Measurements from ENCODE around the gene SUPT20H.
"Not testable (repeated sequence)": the region's sequence is repeated elsewhere in the genome, so short reads cannot be mapped to it uniquely, and the experiment has no call there.

Gene SUPT20H

GRCh38 chr13:37069597-37070103, 10.2 kb upstream of the SUPT20H start:
- no peak for DNase-seq

DNA sequence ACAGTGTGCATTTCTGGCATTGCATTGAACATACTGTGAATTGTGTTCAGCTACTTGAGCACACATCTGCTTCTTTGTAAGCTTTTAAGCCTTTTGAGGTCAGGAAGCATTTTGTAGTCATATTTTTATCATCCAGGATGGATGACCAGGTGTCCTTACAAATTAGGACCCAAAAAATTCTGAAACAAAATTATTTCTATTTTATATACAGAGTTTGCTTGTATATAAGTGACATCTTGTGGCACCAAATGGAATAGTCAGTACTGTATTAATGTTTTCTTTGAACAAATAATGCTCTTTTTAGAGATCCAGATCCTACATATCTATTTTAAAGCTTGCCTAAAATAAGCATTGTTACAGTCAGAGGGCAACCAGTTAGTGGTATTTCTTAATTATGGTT, 9.5 kb upstream of the SUPT20H start:
- DNase-seq, result no peak

DNA sequence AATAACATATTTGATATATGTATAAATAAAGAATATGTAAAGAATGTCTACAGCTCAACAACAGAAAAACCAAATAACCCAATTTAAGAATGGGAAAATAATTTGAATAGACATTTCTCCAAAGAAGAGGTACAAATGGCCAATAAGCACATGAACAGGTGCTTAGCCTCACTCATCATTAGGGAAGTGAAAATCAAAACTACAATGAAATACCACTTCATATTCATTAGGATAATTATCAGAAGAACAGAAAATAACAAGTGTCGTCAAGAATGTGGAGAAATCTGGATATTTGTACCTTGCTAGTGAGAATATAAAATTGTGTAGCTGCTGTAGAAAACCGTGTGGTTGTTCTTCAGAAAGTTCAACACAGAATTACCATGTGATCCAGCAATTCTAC, 8.4 kb upstream of the SUPT20H start:
- DNase-seq, result no peak

DNA sequence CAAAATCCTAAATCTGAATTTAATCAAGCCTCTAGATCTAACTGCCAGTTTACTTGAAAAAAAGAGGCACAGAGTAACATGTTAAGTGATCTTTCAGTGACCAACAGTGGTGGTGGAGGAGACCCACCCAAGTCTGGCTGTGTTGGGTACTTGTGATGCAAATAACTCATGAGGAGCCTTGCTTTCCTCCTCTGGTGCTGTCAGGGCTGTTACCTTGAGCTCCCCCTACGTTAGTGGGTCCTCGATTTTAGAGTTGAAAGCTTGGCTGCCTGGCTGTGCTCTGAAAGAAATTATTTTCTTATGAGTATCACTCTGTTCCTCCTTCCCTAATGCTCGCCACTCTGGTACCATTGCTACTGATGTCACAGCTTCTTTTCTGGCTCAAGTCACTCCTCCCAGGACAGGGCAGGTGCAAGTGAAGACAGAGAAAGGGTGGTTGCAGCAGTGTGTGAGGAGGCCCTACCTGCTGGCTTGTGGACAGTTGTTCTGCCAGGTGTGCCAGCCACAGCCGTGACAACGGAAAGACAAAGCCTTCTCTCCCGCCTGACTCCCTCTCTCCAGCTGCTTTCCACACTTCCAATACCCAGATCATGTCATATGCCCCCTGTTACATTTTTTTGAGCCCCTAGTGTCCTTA, 6.5 kb upstream of the SUPT20H start:
- no peak for DNase-seq

DNA sequence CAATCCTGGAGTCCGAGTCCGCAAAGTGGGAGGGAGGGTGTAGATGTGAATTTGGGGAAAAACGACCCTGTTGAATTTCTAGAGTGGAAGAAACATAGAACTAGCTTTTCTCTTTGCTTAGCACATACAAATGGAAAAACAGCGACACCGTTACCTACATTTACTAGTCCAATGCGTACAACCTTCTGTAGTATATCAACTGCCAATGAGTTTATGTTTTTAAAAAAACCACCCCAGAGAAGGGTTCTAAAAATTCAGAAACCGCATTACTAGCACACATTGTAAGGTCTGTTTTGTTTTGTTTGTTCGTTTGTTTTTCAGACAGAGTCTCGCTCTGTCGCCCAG, 332 bp upstream of the SUPT20H start:
- no peak for DNase-seq

GRCh38 chr13:37056228-37056627, 3.3 kb downstream of the SUPT20H start:
- not testable (repeated sequence) for DNase-seq

- DNase-seq, result not testable (repeated sequence)
Observed at GRCh38 chr13:37053111-37053510, 6.4 kb downstream of the SUPT20H start.

DNA sequence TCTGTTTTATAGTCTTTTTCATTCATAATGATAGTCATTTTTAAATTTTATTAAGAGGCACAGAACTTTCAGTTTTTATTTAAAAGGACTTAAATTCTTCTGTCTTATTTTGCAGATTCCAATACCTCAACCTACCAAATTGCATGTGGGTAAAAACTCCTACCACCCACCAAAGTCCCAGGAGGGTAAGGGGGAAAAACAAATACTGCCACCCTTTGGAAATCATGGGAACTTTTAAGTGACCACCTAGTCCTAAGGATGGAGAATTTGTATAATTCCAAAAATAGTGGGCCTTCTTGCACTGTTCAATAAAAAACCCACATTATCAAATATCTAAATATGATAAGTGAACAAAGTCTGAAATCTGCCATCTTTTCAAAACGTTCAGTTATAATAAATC, 9.7 kb downstream of the SUPT20H start:
- no peak for DNase-seq

GRCh38 chr13:37047846-37048245, 11.6 kb downstream of the SUPT20H start:
- no peak for DNase-seq

DNA sequence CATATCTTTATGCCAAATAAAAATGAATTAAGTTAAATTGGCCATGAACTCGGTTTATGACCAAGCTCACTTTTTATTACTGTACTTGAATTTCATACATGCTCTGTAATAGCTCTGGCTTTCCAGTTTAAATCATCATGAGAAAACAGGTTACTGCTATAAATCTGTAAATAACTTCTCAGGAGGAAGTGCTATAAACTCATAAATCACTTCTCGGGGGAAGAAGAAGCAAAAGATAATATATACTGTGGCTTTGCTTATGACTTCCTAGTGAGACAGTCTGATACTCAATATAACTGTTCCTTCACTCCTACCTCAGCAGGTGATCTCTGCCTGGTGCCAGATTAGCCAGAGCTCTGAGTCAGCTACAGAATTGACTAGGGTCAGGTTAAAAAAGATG, 12.5 kb downstream of the SUPT20H start:
- no peak for DNase-seq

DNA sequence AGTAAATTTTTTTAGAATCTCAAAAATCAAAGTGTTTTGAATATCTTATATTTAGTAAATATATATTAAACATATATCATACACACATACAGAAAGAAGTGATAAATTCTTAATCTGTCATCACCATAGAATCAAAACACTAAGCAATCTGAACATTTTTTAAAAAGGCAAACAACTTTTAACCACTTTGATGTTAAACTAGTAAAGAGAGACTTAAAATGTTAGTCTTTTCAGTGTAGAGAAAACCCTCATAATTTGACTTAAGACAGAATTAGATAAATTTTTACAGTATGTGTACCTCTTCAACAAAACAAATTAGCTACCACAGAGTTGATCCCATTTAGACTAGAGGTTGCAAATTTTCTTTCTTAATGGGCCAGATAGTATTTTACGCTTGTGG, 13.4 kb downstream of the SUPT20H start:
- no peak for DNase-seq

DNA sequence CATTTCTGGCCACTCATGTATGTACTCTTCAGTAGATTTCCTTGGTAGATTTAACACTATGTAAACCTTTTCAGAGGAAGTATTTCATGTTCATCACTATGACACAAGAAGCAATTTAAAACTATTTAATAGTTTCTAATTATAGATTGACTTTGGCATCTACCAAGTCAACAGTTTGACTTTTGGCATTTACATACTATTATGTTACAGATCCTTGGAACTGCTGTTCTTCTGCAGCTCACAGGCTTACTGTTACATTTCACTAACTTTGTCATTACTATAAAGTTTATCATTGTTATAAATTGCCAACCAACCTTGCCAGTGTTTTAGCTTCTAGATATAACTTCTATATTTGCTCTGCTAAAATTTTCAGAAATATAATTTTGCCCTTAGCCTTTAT, 18.7 kb downstream of the SUPT20H start:
- DNase-seq, result no peak

GRCh38 chr13:37039896-37040295, 19.6 kb downstream of the SUPT20H start:
- no peak for DNase-seq

DNA sequence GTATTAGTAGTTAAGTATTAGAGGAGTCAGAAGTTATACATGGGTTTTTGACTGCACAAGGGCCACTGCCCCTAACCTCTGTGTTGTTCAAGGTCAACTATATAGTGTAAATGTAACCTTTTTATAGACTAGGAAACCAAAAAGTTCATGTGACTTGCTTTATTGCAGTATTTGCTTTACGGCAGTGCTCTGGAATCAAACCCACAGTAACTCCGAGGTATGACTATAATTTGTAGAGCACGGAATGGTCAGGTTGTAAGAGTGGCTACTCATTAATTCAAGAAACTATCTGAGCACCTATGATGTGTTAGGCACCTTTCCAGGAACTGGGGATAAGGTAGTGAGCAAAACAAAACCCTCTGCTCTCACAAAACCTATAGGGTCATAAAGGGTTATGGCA, 22.2 kb downstream of the SUPT20H start:
- no peak for DNase-seq

DNA sequence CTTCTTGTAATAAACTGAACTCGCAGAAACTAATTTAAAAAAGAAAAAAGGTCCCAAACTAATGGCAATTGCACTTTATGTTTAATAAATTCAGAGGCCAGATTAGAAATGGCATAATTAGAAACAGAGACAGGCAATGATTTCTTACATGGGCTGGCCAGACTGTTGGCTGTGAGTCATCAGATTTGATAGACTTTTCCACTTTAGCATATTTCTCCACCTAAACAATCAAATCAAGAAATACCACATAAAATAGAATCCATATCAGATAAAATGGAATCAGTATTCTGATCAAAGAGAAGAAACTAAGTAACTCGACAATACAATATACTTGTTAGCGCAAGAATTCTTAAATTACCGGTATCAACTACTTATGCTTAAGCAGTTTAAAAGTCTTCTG, 29.9 kb downstream of the SUPT20H start:
- no peak for DNase-seq

GRCh38 chr13:37027639-37028038, 31.8 kb downstream of the SUPT20H start:
- DNase-seq, result no peak

DNA sequence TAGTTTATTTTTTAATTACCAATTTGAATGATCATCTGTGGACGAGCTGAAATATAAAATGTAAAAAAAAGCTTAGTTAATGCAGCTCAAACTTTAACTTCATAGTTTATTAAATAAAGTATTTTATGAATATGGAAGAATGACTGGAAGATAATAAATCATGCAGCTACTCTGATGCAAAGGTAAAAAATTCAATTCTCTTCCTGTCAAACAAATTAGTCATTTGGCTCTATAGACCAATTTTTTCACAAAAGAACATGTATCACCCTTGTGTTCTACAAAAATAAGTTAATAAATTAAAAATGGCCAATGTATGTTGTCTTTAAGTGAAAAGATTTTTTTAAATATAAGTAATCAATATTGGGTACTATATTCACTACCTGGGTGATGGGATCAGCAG, 32.7 kb downstream of the SUPT20H start:
- DNase-seq, result no peak

DNA sequence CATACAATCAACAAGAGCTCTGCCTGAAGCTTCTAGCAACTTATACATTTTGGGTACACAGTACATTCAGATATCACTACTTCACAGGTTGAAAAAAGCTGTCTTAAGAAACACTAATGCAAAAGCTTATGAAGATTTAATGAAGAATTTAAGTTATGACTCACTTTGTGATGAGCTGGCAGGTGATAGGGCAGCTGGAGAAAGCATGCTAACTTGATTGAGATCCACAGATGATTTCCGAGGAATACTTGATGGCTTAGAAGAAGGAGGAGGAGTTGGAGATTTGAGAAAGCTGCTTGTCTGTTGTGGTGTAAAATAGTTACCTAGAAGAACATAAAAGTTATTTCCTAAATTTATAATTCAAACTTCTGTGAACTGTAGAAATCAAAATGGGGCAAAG, 35.6 kb downstream of the SUPT20H start:
- no peak for DNase-seq

DNA sequence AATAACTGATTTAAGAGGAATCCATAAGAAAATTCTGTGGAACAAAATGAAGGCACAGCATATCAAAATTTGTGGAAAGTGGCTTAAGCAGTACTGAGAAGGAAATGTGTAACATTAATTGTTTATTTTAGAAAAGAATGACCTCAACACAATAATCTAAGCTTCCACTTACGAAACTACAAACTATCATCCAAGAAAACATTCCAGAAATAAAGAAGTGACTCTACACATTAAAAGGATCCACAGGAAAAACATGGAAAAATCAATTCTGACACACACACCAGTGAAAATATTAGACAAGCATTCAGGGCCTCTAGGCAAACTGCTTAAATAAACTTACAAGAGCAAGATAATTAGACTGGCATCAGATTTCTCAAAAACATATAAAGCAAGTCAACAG, 44.9 kb downstream of the SUPT20H start:
- no peak for DNase-seq

DNA sequence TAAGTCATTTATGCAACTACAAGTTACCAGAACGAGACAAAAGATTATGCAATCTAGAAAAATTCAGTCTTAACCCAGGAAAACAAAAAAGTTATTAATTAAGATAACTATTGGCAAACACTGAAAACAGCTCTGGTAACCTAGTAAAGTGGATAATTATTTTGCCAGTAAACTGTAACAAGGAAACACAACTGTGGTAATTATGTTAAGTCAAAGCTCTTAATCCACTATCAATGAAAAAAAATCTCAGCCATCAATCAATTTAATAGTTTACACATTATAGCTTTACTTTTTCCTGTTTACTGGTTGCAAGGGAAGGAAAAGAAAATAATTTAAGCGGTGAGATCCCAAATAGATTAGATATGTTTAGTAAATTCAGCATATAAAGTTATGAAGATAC, 47.7 kb downstream of the SUPT20H start:
- DNase-seq, result no peak

- no peak for DNase-seq
Observed at GRCh38 chr13:37011002-37011401, 48.5 kb downstream of the SUPT20H start.

DNA sequence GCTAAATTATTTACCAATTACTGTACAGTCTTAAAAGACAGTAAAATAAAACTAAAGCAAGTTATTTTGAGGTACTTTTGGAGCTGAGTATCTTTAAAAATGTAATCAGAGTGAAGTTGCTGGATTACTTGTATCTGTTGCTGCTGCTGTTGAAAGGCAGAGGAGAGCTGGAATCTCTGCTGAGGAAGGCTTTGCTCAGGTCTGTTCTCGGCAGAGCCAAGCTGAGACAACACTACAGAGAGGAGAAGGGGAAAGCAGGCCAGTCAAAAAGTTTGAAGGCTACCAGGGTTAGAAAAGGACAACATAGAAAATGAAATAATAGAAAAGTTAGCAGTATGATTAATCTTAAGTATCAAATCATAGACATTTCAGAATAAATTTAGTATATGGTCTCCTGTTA, 49.1 kb downstream of the SUPT20H start:
- DNase-seq, result no peak

- DNase-seq, result no peak
Observed at GRCh38 chr13:37009692-37010091, 49.8 kb downstream of the SUPT20H start.

DNA sequence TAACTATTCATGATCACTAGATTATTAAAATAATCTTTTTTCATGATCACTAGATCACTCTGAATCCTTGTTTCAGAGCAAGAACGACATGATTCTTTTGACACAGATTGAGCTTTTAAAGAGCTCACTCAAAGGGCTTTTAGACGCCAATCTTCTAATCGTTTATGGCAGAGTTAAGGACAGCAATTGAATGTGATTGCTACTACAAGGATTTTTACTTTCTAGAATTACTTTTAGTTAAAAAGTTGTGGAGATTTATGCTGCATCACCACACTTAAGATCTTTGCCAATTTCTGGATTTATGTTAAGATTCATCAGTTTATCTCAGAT, 57.6 kb downstream of the SUPT20H start:
- peak; percentile 33 for DNase-seq

- DNase-seq, result peak; percentile 96
Observed at GRCh38 chr13:36999054-36999714, 60.3 kb downstream of the SUPT20H start, which contains the start of gene ALG5. ALG5 (minus strand) TSS chr13:36999340; CDS start chr13:36999300, 40 bp downstream.

All from eye (tissue), 1 donor.